Keratinocyte (primary cell): Measurements from ENCODE around the gene GPHA2. TPM values are rescaled to one million over a fixed set of nuclear protein-coding genes. Genes with fewer than 3 reads are reported as not detected.
"Not testable (repeated sequence)": the region's sequence is repeated elsewhere in the genome, so short reads cannot be mapped to it uniquely, and the experiment has no call there.

Experiments used
- DNase-seq: peaks from one replicate; pipeline ENCODE4 v3.0.0-alpha.2; 2011; ENCODE audit warnings: low read depth, missing footprints, low spot score
- FAIRE-seq: peaks from 2 replicates; lab custom pipeline; 2011; peaks lifted over from hg19 to GRCh38; lab: Jason Lieb, UNC
- H2AFZ ChIP-seq: 2 replicates; pipeline ENCODE4 v1.6.0; 2012; ENCODE audit warnings: low read length, control low read depth, inconsistent platforms; ENCODE audit not compliant: control insufficient read depth
- H3K27ac ChIP-seq: 2 replicates; pipeline ENCODE4 v1.5.1; 2011; ENCODE audit warnings: low read length; ENCODE audit not compliant: control insufficient read depth, insufficient read depth
- H3K27me3 ChIP-seq: 3 replicates; pipeline ENCODE4 v1.6.0; 2011; ENCODE audit warnings: low read length; ENCODE audit not compliant: control insufficient read depth, insufficient read depth; ENCODE audit errors: extremely low read depth
- H3K36me3 ChIP-seq, 2 experiments: 2 replicates in 1 of 2; 3 replicates in 1 of 2; pipeline ENCODE4 v1.5.1; 2011; ENCODE audit warnings: low read length in 2 of 2, mild to moderate bottlenecking in 1 of 2; ENCODE audit not compliant: control insufficient read depth in 2 of 2, insufficient read depth in 2 of 2; ENCODE audit errors: extremely low read depth in 1 of 2
- H3K4me1 ChIP-seq: 3 replicates; pipeline ENCODE4 v1.5.1; 2011; ENCODE audit warnings: low read length; ENCODE audit not compliant: control insufficient read depth, insufficient read depth; ENCODE audit errors: extremely low read depth
- H3K4me2 ChIP-seq: 3 replicates; pipeline ENCODE4 v1.6.0; 2011; ENCODE audit warnings: low read depth, low read length; ENCODE audit not compliant: control insufficient read depth, insufficient read depth; ENCODE audit errors: extremely low read depth
- H3K4me3 ChIP-seq, 3 experiments: fragments of 200-600 bp in 1 of 3; sonication (generic) in 1 of 3; 2 replicates in 2 of 3; 3 replicates in 1 of 3; pipeline ENCODE4 v1.5.1; 2011 to 2016; ENCODE audit warnings: low read length in 3 of 3, mild to moderate bottlenecking in 3 of 3, control low read depth in 2 of 3, inconsistent platforms in 1 of 3, low read depth in 1 of 3, mixed read lengths in 1 of 3, mixed run types in 1 of 3, moderate library complexity in 1 of 3; ENCODE audit not compliant: control insufficient read depth in 2 of 3, insufficient read depth in 2 of 3; ENCODE audit errors: extremely low read depth in 1 of 3
- H3K79me2 ChIP-seq: 2 replicates; pipeline ENCODE4 v1.6.0; 2012; ENCODE audit warnings: low read length; ENCODE audit not compliant: control insufficient read depth, insufficient read depth
- H3K9ac ChIP-seq: 3 replicates; pipeline ENCODE4 v1.6.0; 2011; ENCODE audit warnings: low read length; ENCODE audit not compliant: control insufficient read depth, insufficient read depth; ENCODE audit errors: extremely low read depth
- H3K9me1 ChIP-seq: 3 replicates; pipeline ENCODE4 v1.6.0; 2011; ENCODE audit warnings: low read length; ENCODE audit not compliant: control insufficient read depth, insufficient read depth; ENCODE audit errors: extremely low read depth
- H3K9me3 ChIP-seq: 2 replicates; pipeline ENCODE4 v1.5.1; 2012; ENCODE audit warnings: low read depth, low read length; ENCODE audit not compliant: control insufficient read depth
- H4K20me1 ChIP-seq: 3 replicates; pipeline ENCODE4 v1.6.0; 2011; ENCODE audit warnings: low read length; ENCODE audit not compliant: control insufficient read depth, insufficient read depth; ENCODE audit errors: extremely low read depth
- EZH2 ChIP-seq: IDR thresholded peaks from one replicate; pipeline ENCODE4 v1.6.1; 2012; ENCODE audit warnings: inconsistent platforms, mild to moderate bottlenecking, low read length, moderate library complexity
- dilution Hi-C: fragments of 300-500 bp; cut with MboI; formaldehyde crosslinking; loops from one replicate; pipeline ENCODE4 v1.7.0; 2020; ENCODE audit warnings: low sequenced_read_pairs; ENCODE audit not compliant: extremely low pct_ligation_motif_present
- polyA minus RNA-seq, 3 experiments: library from RNA; depleted of rRNA, polyadenylated mRNA; stranded (reverse); fragments of >200 nt; gene quantifications; 1 replicate in 1 of 3; 2 replicates in 1 of 3; 3 replicates in 1 of 3; pipeline ENCODE4 v1.2.3, GENCODE V29; 2011
- polyA plus RNA-seq, 5 experiments: library from polyadenylated mRNA; depleted of rRNA in 3 of 5; stranded (reverse) in 3 of 5; stranded (forward) in 1 of 5; unstranded in 1 of 5; fragments of >200 nt; gene quantifications; 1 replicate in 1 of 5; 2 replicates in 3 of 5; 3 replicates in 1 of 5; pipeline versions ENCODE4 v1.2.1 to v1.2.3, GENCODE V29; 2011 to 2012; ENCODE audit warnings: missing spikeins in 2 of 5, low read depth in 1 of 5, low replicate concordance in 1 of 5
- TF ChIP-seq, protein P1 (sequence below), 3 experiments: IDR thresholded peaks in 1 of 3; conservative IDR thresholded peaks in 1 of 3; optimal IDR thresholded peaks in 1 of 3; 2 replicates in 2 of 3; 3 replicates in 1 of 3; pipeline versions ENCODE3 to v1.5.1; 2011; ENCODE audit warnings: low read length in 3 of 3, mild to moderate bottlenecking in 3 of 3, moderate library complexity in 2 of 3, control low read depth in 1 of 3, inconsistent platforms in 1 of 3; ENCODE audit not compliant: insufficient read depth in 2 of 3; ENCODE audit errors: extremely low read depth in 1 of 3

GPHA2 gene, protein sequence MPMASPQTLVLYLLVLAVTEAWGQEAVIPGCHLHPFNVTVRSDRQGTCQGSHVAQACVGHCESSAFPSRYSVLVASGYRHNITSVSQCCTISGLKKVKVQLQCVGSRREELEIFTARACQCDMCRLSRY
- polyA plus RNA-seq (0.08 TPM in 1 of 3 replicates, not detected in the others), polyA minus RNA-seq (not detected in 3 replicates)
- polyA plus RNA-seq (2011; ENCODE audit: low read depth) = not detected
- polyA plus RNA-seq (2011; cell fraction: cytosol; rRNA removed) = 0.16 and 0.34 TPM in 2 replicates
- polyA plus RNA-seq (2011; cell fraction: nucleus; rRNA removed) = not detected in 2 replicates
- 0.22 TPM in 1 of 2 replicates, not detected in the other for polyA plus RNA-seq (2012; ENCODE audit: low replicate concordance)
- polyA minus RNA-seq (2011; cell fraction: cytosol; rRNA and poly(A)+ RNA removed) = not detected
- polyA minus RNA-seq (2011; cell fraction: nucleus; rRNA and poly(A)+ RNA removed) = not detected in 2 replicates

DNA sequence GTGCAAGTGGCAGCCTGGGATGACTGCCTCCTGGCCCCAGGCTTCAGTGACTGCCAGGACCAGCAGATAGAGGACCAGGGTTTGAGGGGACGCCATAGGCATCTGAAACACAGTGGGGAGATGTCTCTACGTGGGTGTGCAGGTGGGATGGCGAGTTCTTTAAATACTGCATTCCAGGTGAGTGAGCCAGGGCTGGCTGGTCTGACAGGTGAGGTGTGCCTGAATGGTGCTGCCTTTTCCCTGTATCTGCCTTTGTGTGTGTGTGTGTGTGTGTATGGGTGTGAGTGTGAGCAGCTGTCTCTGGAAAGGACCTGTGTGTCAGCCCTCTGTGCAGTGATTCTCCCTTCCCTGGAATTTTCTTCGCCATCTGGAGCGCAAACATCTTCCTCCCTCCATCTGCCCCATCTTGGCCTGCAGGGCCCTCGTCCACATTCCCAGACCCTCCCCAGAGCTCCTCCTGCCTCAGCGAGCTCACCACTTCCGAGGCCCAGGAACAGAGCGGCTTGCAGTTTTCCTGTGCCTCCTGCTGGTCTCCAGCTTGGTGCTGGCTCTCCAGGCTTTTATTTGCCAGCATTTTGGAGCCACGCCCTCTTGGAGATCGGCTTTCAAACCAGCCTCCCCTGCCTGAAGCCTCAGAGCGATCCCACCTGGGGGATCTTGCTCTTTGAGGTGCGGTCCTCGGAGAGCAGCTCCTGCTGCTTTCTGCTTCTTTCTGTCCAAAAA, at the start of gene GPHA2:
Gene GPHA2 (minus strand): TSS at position 535 of the 723 bp plus-strand sequence. CDS start 433 bp downstream, at position 102.
- Histone ChIP-seq H3K9ac (no peak within 1 kb of the TSS), H4K20me1 (no peaks in the 10 kb centered on the region), H3K79me2 (no peaks in the 10 kb centered on the region), H3K4me2 (no peak within 1 kb of the TSS), H3K9me3 (no peaks in the 10 kb centered on the region), H3K4me3 (no peak within 1 kb of the TSS), H3K27me3 (no peaks in the 10 kb centered on the region), H2AFZ (no peak within 1 kb of the TSS), H3K36me3 (peaks cover 9 to 21% of the 10 kb centered on the region in 2 experiments), H3K27ac (no peak within 1 kb of the TSS), H3K9me1 (no peaks in the 10 kb centered on the region), H3K4me1 (peaks cover 2% of the 10 kb centered on the region)
- dilution Hi-C loops = no loop called here
- no peak for FAIRE-seq
- DNase-seq = no peak
- no peak for TF ChIP-seq EZH2
- TF ChIP-seq, protein P1, sequence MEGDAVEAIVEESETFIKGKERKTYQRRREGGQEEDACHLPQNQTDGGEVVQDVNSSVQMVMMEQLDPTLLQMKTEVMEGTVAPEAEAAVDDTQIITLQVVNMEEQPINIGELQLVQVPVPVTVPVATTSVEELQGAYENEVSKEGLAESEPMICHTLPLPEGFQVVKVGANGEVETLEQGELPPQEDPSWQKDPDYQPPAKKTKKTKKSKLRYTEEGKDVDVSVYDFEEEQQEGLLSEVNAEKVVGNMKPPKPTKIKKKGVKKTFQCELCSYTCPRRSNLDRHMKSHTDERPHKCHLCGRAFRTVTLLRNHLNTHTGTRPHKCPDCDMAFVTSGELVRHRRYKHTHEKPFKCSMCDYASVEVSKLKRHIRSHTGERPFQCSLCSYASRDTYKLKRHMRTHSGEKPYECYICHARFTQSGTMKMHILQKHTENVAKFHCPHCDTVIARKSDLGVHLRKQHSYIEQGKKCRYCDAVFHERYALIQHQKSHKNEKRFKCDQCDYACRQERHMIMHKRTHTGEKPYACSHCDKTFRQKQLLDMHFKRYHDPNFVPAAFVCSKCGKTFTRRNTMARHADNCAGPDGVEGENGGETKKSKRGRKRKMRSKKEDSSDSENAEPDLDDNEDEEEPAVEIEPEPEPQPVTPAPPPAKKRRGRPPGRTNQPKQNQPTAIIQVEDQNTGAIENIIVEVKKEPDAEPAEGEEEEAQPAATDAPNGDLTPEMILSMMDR (optimal IDR thresholded peaks at IDR 0.05 in 1 of 3, IDR thresholded peaks at IDR 0.05 in 1 of 3, conservative IDR thresholded peaks at IDR 0.05 in 1 of 3; ENCODE audit: extremely low read depth in 1 of 3, insufficient read depth in 2 of 3, low read length in 3 of 3) = no peak

DNA sequence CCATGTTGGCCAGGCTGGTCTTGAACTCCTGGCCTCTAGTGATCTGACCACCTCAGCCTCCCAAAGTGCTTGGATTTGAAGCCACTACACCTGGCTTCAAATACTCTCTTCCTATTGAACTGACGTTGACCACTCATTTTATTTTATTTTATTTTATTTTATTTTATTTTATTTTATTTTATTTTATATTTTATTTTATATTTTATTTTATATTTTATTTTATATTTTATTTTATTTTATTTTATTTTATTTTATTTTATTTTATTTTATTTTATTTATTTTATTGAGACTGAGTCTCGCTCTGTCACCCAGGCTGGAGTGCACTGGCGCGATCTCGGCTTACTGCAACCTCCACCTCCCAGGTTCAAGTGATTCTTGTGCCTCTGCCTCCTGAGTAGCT, 47.6 kb upstream of the GPHA2 start:
- H2AFZ ChIP-seq, H3K27me3 ChIP-seq, H3K9me1 ChIP-seq, H3K9ac ChIP-seq, FAIRE-seq, dilution Hi-C loops, H3K79me2 ChIP-seq, H3K4me2 ChIP-seq, H3K4me3 ChIP-seq, H3K36me3 ChIP-seq, H3K4me1 ChIP-seq, H3K9me3 ChIP-seq, DNase-seq, H4K20me1 ChIP-seq, H3K27ac ChIP-seq: not testable (repeated sequence)
